ENCODE results near the gene TBL1X. TPM values are rescaled to one million over a fixed set of nuclear protein-coding genes. Genes with fewer than 3 reads are reported as not detected.

Gene TBL1X
- total RNA-seq, 1 experiment from 2014 or later, result 15.0 TPM

DNA sequence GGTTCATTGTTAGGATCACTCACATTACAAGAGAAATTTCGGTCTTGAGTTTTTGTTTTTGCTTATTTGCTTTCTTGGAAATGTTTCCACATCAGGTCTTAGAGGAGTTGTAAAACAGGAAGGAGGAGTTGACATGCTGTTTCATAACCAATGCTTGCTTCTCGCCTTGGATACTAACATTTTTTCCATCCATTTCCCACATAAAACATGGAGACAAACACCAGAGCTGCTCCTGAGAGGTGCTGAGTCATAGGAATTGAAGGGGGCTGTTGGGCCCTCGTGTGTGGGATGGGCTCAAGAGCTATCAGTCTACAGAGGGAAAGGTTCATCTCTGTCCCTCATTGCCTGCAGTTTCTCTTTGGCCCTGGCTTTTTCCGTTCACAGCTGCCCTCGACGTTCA is 29.9 kb downstream of the TBL1X start:
- no peaks in the 10 kb centered on the region for H3K4me1 Mint-ChIP-seq (ENCODE audit: insufficient read depth, unreplicated experiment)
- peaks cover 4% of the 10 kb centered on the region for H3K36me3 Mint-ChIP-seq (ENCODE audit: insufficient read depth, unreplicated experiment)
- no peaks in the 10 kb centered on the region for H3K27me3 Mint-ChIP-seq (ENCODE audit: insufficient read depth, unreplicated experiment)
- TF ChIP-seq, protein P1, sequence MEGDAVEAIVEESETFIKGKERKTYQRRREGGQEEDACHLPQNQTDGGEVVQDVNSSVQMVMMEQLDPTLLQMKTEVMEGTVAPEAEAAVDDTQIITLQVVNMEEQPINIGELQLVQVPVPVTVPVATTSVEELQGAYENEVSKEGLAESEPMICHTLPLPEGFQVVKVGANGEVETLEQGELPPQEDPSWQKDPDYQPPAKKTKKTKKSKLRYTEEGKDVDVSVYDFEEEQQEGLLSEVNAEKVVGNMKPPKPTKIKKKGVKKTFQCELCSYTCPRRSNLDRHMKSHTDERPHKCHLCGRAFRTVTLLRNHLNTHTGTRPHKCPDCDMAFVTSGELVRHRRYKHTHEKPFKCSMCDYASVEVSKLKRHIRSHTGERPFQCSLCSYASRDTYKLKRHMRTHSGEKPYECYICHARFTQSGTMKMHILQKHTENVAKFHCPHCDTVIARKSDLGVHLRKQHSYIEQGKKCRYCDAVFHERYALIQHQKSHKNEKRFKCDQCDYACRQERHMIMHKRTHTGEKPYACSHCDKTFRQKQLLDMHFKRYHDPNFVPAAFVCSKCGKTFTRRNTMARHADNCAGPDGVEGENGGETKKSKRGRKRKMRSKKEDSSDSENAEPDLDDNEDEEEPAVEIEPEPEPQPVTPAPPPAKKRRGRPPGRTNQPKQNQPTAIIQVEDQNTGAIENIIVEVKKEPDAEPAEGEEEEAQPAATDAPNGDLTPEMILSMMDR (IDR thresholded peaks at IDR 0.05; ENCODE audit: unreplicated experiment), result no peak
- BruUV-seq (replicated peaks), result no TSS peak
- H3K4me3 Mint-ChIP-seq (ENCODE audit: unreplicated experiment), result no peak overlapping the region
- H3K27ac Mint-ChIP-seq (ENCODE audit: low read depth, unreplicated experiment), result no peak overlapping the region
- peaks cover 7% of the 10 kb centered on the region for H3K9me3 Mint-ChIP-seq (ENCODE audit: unreplicated experiment)
- peak; percentile 5 for DNase-seq (ENCODE audit: unreplicated experiment)
- ChIA-PET CTCF (interaction anchor here (1.1 kb wide), 1 partner anchor 10 kb away, joined by 6 read pairs; no protein-coding TSS in a partner anchor), POLR2A (no interaction called here)
- intact Hi-C loops (cut with micrococcal nuclease), result no loop called here

DNA sequence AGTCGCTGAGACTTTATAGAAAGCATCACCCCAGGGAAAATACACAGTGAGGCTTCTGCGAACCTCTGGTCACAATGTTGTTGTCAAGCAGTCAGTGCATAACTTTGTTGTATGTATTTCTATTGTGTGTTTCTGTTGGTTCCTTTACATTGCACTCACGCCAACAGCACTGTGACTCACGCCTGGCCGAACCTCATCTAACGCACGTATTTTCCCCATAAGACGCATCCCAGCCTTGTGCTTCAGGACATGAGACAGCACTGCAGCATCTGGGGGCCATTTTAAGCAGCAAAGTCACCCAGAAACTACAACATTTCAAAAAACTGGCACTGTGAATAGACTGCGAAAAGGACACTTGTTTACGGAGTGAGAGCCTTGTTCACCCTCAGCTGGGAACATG is 30.6 kb downstream of the TBL1X start:
- Mint-ChIP-seq H3K4me3 (ENCODE audit: unreplicated experiment) (no peak overlapping the region), H3K4me1 (ENCODE audit: insufficient read depth, unreplicated experiment) (no peaks in the 10 kb centered on the region), H3K27ac (ENCODE audit: low read depth, unreplicated experiment) (no peak overlapping the region), H3K36me3 (ENCODE audit: insufficient read depth, unreplicated experiment) (peaks cover 4% of the 10 kb centered on the region), H3K27me3 (ENCODE audit: insufficient read depth, unreplicated experiment) (no peaks in the 10 kb centered on the region), H3K9me3 (ENCODE audit: unreplicated experiment) (peaks cover 7% of the 10 kb centered on the region)
- intact Hi-C loops (cut with micrococcal nuclease), result no loop called here
- CTCF ChIA-PET, result interaction anchor here (1.1 kb wide), 1 partner anchor 11 kb away, joined by 6 read pairs; no protein-coding TSS in a partner anchor
- BruUV-seq (replicated peaks), result no TSS peak
- TF ChIP-seq, protein P1 (IDR thresholded peaks at IDR 0.05; ENCODE audit: unreplicated experiment), result no peak
- POLR2A ChIA-PET, result no interaction called here
- DNase-seq (ENCODE audit: unreplicated experiment), result no peak

DNA sequence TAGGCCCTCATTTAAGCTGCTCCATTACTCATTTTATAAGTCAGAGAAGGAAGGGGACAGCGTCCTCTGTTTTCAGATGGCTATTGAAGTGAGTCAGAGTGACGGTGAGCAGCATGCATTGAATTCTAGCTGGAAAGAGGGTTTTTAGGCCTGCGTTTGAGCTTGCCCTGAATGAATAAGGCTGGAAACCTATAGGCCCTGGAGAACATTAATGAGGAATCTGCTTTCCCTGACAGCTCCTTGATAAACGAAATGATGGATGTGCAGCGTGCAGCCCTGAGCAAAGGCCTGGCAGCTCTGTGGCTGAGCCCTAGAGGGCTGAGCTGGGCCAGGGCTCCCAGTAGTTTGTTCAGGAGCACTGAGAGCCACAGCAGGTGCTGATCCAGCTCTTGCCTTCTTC is 33.4 kb downstream of the TBL1X start:
- BruUV-seq (replicated peaks), result no TSS peak
- Mint-ChIP-seq H3K27me3 (ENCODE audit: insufficient read depth, unreplicated experiment) (no peaks in the 10 kb centered on the region), H3K4me1 (ENCODE audit: insufficient read depth, unreplicated experiment) (no peaks in the 10 kb centered on the region), H3K4me3 (ENCODE audit: unreplicated experiment) (no peak overlapping the region), H3K9me3 (ENCODE audit: unreplicated experiment) (peaks cover 7% of the 10 kb centered on the region), H3K36me3 (ENCODE audit: insufficient read depth, unreplicated experiment) (peaks cover 12% of the 10 kb centered on the region), H3K27ac (ENCODE audit: low read depth, unreplicated experiment) (no peak overlapping the region)
- CTCF ChIA-PET, result interaction anchor here (0.5 kb wide), 1 partner anchor 23 kb away, joined by 3 read pairs; no protein-coding TSS in a partner anchor
- POLR2A ChIA-PET, result no interaction called here
- TF ChIP-seq, protein P1 (IDR thresholded peaks at IDR 0.05; ENCODE audit: unreplicated experiment), result no peak
- intact Hi-C loops (cut with micrococcal nuclease), result no loop called here
- no peak for DNase-seq (ENCODE audit: unreplicated experiment)

DNA sequence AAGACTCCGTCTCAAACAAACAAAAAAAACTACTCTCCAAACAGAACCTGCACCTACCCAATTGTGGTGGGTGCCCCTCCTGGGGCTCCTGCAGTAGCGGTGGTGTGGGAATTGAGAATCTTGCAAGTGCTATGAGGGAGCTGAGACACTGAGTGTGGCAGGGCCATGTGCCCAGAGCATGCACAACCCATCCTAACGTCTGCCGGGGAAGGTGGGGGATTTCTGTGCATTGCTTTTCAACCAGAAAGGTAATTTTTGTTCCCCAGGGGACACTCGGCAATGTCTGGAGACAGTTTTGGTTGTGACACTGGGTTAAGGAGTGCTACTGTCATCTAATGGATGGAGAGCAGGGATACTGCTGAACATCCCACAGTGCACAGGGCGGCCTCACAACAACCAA is 35.7 kb downstream of the TBL1X start:
- Mint-ChIP-seq H3K9me3 (ENCODE audit: unreplicated experiment) (peaks cover 21% of the 10 kb centered on the region), H3K27me3 (ENCODE audit: insufficient read depth, unreplicated experiment) (no peaks in the 10 kb centered on the region), H3K4me3 (ENCODE audit: unreplicated experiment) (no peak overlapping the region), H3K27ac (ENCODE audit: low read depth, unreplicated experiment) (no peak overlapping the region), H3K36me3 (ENCODE audit: insufficient read depth, unreplicated experiment) (peaks cover 12% of the 10 kb centered on the region), H3K4me1 (ENCODE audit: insufficient read depth, unreplicated experiment) (no peaks in the 10 kb centered on the region)
- TF ChIP-seq, protein P1 (IDR thresholded peaks at IDR 0.05; ENCODE audit: unreplicated experiment), result no peak
- no peak for DNase-seq (ENCODE audit: unreplicated experiment)
- no TSS peak for BruUV-seq (replicated peaks)
- ChIA-PET CTCF (interaction anchor here (0.7 kb wide), 1 partner anchor 745 kb away, joined by 3 read pairs; no protein-coding TSS in a partner anchor), POLR2A (no interaction called here)
- intact Hi-C loops (cut with micrococcal nuclease), result no loop called here
